Measurements from ENCODE around the gene WWC1.

WWC1 gene

DNA sequence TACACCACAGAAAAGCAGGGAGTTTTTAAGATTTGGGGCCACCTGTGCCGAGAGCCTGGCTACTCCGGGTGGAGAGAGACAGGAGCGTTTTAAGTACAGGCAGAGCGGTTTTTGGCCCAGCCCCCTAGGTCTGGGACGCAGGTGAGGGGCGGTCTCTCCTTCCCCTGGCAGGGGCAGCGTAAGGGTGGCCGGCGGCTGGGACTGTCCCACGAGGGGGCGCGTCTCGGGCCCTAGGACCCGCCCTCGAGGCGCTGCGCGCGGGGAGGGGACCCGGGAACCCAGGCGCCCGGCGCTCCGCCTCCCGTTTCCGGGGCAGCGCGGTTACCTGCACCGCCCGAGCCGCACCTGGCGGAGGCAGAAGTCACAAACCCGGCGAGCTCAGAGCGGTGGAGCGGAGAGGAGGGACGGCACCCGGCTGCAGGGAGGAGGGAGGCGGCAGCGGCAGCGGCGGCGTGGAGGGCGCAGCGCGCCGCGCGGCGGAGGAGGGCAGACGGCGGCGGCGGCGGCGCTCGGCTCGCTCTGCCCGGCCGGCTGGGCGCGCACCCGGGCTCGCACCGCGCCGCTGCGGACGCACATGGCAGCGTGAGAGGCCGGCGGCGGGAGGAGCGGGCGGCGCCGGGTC is at the start of gene WWC1:
TSS of gene WWC1 (plus strand) at position 304 of the 622 bp plus-strand sequence. CDS start 508 bp downstream, outside the sequence.
- peak; percentile 89 for DNase-seq

DNA sequence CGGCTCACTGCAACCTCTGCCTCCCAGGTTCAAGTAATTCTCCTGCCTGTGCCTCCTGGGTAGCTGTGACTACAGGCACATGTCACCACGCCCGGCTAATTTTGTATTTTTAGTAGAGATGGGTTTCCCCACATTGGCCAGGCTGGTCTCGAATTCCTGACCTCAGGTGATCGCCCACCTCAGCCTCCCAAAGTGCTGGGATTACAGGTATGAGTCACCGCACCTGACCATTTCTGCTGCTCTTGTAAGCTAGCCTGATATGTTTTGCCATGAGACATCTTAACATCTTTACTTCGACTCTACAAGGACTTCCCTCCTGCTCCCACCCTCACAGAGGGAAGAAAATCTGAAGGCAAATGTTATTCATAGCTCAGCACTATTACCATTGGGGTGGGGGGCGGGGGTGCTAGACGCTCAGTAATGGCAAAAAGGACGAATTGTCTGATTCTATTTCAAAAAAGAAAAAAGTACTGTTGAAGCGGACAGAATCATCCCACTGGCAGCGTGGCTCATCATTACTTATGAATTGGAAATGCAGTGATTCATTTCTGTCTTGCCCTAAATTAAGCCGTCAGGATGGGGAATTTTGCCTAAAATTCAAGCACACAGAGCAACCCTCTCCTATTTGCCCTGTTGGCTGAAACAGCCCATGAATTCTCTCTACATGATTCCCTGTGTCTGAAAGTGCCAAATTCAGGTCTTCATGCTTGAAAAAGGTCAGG is 46.4 kb upstream of the WWC1 start:
- no peak for DNase-seq

DNA sequence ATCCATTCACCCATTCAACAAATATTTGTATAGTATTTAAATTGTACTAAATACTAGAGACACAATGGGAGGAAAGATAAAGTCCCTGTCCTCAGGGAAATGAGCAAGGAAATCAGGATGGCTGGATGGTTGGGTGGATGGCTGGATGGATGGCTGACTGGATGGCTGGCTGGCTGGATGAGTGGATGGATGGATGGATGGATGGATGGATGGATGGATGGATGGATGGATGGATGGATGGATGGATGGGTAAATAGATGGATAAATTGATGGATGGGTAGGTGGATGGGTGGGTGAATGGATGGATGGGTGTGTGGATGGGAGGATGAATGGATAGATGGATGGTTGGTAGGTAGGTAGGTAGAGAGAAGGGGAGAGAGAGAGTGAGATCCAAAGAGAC is 41.5 kb upstream of the WWC1 start:
- no peak for DNase-seq

DNA sequence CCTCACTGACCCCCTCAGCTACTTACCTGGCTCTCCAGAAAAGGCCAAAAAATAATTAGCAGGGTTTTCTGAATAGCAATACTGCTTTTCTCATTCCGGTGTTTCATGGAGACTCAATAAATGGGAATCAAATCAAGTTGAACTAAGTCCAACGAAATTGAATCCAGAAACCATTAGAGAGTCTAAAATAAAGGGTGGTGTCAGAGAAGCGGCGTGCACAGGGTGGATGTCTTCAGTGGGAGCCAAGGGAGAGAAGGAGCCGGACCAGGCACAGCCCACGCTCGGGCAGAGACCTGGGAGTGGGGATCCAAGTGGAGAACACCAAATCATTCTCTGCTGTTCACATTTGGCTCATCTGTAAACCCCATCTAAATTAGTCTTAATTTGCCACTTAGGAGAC is 40.2 kb upstream of the WWC1 start:
- no peak for DNase-seq

DNA sequence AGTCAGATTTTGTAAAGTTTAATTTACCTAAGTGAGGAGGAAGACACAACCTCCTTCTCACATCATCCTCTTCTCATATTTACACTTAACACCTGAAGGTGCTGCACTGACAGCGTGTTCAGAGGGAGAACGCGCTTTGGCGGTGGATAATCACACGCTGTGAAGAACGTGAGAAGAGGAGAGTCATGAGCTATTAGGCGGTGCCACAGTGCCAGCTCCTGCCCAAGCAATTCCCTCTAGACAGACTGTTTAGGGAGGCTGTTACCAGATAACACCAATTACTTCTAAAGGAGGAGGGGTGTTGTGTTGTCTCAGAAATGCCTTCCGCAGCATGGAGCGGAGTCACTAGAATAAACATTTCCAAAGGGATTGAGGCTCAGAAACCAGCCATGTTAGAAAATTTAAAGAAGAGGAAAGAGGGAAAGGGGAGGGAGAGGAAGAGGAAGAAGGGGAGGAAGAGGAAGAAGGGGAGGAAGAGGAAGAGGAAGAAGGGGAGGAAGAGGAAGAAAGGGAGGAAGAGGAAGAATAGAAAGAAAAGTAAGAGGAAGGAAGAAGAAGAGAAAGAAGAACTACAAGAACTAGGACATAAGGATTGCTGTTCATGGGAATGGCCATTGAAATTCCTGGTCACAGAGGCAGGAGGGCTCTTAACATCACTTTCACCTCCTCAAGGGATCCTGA is 37.3 kb upstream of the WWC1 start:
- no peak for DNase-seq

DNA sequence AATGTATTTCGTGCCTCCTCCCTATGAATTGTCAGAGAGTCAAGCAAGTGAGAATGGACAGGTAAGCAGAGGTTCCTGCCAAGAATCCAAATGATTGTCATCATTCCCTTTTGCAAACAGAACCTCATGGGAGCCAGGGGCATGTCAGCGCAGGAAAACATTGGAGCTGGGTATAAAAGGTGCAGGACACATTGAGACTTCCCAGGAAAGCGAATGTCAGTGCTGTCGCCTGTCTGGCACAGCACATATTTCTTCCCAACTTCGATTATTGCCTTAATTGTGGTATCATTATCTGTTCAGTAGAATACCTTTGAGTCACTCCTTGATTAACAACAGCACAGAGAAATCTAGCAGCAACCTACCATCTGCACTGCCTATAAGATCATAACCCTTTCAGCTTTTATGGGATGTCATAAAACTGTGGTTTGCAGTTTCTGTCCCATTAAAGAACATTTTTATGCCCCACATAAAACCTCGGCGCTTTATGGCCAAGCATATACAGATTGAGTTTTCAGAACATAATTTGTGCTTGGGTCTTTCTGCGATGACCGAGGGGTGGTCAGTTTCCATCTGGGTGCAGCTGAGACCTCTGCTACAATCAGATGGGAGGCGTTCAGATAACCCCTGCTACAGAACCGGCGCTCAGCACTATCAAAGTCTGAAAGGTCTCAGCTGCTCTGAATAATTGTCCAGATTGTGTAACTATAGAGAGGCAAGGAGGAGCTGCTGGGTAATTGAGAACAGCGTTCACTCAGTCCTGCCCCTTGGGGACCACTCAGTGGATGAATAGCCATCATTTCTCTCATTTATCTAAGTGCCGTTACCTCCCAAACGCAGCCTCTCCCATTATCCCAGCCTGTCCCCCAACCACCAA is 30.9 kb upstream of the WWC1 start:
- DNase-seq = no peak

DNA sequence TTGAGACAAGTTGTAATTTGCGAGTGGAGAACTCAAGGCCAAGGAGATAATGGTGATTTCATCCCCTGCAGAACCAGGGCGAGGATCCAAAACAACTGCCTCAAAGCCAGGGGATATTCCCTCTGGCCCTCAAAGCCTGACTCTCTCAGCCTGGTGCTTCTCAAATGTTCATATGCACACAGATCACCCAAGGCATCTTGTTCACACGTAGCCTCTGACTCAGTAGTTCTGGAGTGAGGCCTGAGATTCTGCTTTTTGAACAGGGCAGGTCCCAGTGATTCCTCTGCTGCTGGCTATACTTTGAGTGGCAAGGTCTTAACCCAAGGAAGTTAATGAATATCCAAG is 30.2 kb upstream of the WWC1 start:
- no peak for DNase-seq

DNA sequence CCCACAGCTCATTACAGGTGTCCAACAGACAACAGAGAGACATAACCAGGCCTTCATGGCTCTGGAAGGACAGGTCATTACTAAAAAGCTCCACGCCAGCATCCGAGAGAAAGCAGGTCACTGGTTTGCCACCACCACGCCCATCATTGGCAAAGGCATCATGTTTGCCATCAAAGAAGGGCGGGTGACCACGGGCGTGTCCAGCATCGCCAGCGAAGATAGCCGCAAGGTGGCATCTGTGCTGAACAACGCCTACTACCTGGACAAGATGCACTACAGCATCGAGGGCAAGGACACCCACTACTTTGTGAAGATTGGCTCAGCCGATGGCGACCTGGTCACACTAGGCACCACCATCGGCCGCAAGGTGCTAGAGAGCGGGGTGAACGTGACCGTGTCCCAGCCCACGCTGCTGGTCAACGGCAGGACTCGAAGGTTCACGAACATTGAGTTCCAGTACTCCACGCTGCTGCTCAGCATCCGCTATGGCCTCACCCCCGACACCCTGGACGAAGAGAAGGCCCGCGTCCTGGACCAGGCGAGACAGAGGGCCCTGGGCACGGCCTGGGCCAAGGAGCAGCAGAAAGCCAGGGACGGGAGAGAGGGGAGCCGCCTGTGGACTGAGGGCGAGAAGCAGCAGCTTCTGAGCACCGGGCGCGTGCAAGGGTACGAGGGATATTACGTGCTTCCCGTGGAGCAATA is 29.3 kb upstream of the WWC1 start:
- DNase-seq = no peak

DNA sequence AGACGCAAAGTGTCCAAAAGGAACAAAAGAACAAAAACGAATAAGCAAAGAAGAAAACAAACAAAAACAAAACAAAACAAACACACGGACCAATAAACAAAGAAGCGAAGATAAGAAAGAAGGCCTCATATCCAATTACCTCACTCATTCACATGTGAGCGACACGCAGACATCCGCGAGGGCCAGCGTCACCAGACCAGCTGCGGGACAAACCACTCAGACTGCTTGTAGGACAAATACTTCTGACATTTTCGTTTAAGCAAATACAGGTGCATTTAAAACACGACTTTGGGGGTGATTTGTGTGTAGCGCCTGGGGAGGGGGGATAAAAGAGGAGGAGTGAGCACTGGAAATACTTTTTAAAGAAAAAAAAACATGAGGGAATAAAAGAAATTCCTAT is 28.3 kb upstream of the WWC1 start:
- no peak for DNase-seq

DNA sequence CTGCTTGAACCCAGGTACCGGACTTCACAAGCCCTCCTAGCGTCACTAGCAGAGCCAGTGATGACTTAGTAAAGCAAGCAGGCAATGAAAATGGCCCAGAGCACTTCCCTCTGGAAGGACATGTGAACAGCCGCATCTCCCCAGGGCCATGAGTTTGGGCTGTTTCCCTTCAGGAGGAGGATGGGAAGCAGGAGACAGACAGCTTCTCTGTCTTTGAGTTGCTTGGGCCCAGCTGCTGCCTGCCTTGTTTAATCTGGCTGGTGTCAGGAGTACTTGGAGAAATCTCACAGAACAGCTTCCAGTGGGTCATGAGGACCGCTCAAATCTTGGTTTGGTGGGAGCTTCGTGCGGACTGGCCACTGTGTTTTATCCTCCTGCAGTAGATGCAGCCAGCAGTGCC is 25.4 kb upstream of the WWC1 start:
- DNase-seq = no peak

DNA sequence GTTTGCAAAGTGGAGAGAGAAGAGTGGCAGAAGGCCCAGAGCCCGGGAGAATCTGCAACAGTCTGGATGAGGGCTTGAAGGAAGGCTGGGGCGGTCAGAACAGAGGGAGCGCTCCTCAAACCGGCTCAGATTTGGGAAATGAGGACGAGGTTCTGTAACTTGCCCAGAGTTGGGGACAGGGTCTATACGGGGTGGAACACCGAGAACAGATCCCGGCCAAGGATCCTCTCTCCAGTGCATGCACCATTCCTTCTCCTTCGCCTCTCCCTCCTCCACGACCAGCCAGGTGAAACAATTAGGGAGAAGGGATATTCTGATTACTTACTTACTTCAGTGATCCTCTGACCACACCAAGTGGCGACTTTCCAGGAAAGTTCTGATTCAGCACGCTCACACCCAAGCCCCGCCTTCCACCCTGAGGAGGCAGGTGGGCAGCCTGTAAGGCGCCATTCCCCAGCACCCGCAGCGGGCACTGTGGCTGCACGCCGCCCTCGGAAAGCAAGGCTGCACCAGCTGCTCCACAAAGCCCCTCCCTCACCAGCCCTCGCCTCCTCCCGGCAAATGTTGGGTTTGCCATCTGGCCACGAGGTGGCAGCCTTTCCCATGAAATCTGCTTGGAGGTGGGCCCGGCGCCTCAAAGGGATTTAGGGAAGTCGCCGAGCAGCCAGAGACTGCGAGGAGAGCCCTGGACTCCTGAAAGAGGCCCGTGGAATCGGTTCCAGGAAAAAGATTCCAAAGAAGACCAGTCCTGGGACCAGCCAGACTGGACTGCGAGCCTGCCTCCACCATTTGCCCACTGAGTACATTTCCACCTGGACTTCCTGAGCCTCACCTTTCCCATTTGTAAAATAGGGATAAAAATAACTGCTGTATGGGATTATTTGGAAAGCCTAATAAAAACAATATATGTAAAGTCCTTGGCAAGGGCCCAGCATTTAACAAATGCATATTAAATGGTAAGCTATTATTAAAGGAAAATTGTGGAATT is 22.2 kb upstream of the WWC1 start:
- peak; percentile 90 for DNase-seq

DNA sequence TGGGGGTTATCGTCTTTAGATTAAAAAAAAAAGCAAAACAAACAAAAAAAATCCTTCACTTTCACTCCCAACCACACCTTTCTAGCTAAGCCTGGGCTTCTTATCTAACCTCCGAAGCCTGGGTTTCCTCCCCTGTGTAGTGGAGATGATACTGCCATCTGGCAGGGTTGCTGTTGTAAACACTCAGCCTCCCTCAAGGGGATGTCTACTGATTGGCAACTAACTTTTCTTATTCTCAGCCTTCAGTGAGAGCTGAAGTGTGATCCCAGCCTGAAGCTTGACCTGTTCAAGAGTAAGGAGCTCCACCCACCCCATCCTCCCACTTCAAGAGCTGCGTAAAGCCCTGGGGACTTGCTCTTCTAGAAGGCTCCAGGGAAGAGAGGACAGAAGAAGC is 21.5 kb upstream of the WWC1 start:
- DNase-seq = peak; percentile 44

DNA sequence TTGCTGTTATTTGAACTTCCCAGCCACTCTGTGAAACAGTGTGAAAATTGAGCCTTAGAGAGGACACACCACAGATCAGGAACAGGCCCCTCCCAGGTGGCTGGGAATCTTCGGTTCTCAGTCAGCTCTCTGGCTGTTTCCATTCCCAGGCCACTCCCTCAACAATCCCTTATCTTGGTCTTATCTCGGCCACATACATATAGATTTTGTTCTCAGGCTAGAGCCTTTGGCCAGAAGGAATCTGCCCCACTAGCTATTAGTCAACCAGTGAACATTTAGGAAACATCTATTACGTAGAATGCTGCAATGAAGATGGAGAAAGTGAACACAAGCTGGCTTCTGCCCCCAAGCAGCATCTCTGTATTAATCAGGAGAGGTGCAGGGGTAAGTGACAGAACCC is 21.0 kb upstream of the WWC1 start:
- no peak for DNase-seq

DNA sequence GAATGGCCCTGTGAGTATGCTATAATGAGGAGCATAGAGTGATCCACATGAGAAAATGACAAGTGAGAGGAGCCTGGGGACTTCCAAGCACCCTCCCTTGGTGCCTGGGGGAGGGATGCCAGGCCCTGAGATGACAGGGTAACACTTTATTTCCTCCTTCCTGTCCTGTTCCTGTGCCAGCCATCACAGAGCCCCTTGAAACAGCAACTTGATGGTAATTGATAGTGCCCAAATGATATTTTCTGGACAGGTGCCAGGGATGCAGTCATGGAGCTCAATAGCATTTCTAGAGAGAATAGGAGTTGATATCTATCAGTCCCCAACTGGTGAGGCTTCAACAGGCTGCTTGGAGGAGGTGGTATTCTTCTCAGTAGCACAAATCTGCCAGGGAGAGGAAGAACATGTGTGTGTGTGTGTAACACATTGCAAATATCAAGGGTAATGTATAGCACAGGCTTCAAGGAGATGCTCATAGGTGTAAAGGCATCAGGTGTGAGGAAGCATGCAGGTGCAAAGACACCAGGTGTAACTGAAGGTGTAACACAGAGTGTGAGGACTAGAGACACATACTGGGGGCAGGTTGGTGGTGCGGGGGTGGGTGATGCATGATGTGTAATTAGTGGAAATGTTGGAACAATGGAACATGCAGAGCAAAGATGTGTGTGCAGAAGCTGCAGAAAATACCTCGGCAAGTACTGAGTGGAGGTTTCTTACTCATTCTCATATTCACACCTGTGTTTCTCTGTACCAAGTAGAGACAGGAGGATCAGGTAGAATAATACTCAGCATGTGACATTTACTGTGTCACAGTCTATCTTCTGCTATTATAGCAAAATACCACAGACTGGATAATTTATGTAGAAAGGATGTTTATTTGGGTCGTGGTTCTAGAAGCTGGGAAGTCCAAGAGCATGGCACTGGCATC is 18.1 kb upstream of the WWC1 start:
- DNase-seq = peak; percentile 44

DNA sequence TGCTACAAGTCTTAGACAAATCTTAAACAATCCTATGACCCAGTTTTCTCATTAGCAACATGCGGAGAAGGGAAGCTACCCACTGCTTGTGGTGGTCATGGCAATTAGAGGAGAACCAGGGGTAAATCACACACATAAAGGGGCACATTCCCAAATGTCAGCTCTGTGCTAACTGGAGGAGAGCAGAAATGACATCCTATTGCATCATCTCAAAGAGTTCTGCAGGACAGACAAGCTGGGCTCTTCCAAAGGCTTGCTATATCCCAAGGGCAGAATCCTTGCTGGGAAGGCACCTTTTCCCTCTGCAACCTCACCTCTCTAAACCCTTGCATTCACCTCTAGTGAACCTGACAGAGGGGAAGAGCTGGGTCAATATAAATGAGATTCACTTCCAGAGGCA is 17.0 kb upstream of the WWC1 start:
- DNase-seq = no peak

DNA sequence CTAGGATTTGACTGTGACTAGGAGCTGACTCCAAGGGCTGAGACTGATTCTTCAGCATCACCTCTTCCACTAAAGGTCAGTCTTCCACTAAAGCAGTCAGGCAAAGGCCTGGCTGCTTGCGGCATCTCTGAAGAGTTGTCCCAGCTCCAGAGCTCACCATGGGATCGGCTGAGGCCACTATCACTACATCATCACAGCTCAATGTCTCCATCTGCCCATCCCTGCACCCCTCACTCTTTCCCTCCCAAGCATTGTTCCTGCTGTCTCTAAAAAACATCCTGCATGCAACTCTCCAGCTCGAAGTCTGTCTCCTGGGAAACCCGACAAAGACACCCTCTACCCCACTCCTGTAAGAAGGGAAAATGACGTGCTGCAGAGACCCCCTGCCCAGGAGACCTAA is 15.5 kb upstream of the WWC1 start:
- DNase-seq = no peak

DNA sequence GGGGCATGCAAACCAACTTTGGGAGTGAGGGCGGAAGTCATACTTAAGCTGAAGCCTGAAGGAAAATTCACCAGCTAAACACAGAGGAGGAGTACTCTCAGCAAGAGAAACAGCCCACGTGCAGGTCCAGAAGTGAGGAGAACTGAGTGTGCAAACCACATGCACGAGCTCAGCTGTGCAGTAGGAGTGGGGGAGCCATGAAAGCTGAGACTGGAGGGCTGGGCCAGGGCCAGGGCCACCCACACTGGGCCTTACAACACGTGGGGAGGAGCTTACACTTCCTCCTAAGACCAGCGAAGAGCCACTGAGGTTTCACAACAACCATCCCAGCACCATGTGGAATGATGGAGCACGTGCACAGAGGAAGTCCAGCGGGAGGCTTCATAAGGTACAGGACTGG is 9.3 kb upstream of the WWC1 start:
- peak; percentile 19 for DNase-seq

DNA sequence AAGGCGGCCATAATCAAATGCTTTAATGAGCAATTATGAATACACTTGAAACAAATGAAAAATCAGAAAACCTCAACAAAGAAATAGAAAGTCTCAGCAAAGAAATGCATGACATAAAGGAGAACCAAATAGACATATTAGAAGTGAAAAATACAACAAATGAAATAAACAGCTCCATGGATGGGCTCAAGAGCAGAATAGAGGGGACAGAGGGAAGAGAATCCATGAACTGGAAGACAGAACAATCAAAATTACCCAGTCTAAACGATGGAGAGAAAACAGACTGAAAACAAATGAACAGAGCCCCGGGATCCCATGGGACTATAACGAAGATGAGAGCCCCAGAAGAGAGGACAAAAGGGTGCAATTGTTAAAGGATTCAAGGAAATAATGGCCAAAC is 6.6 kb upstream of the WWC1 start:
- no peak for DNase-seq

DNA sequence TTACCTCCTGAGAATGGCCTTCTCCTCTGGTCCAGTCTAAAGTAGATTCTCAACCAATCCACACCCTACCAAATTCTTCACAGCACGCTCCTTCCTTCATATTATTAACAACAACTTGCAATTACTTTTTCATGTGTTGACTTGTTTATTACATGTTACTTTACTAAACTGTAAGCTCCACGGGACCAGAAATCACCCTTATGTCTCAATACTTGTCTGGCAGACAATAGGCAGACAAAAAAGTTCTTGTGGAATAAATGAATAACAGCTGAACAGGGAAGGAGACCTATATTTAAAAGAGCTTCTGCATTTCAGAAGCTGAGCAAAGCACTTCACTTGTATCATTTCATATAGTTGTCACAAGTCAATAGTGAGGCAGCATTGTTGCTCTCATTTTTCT is 5.7 kb upstream of the WWC1 start:
- no peak for DNase-seq

DNA sequence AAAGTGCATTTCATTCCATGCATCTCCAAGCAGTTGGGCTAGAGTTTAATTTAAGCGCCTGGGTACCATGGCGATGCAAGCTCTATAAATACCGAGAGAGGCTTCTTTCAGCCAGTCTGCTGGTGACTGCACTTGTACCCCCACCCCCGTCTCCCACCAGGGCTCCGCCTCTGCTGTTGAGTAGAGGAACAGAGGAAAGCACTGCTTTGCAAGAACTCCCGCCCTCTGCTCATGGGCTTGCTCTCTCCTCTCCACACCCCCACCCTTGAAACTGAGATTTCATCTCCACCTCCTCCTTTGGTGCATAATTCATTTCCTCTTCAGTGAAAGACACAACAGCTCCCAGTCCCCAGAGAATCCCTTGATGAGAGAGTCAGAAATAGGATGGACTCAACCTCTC is 5.1 kb upstream of the WWC1 start:
- no peak for DNase-seq

Data from NCI-H2029 (cell line).